NCI-H2081 (cell line): ENCODE measurements around the gene LINC01488.

Experiments used
- DNase-seq, 2 experiments: peaks; one replicate each; lab custom pipeline; 2025; lab: John Stamatoyannopoulos, UW

The LINC01488 gene

GRCh38 chr11:69510471-69511357 is 29.3 kb downstream of the LINC01488 start:
- no peak for DNase-seq

- DNase-seq, result no peak
These were observed 30.0 kb downstream of the LINC01488 start for GRCh38 chr11:69511358-69512055.

- no peak for DNase-seq
These were observed 30.7 kb downstream of the LINC01488 start for GRCh38 chr11:69512136-69512535.

GRCh38 chr11:69512790-69513189 is 31.3 kb downstream of the LINC01488 start:
- DNase-seq, result no peak

GRCh38 chr11:69513196-69513595 is 31.7 kb downstream of the LINC01488 start:
- DNase-seq, result no peak

GRCh38 chr11:69513663-69514224 is 32.3 kb downstream of the LINC01488 start:
- DNase-seq, result no peak

- no peak for DNase-seq
These were observed 33.3 kb downstream of the LINC01488 start for GRCh38 chr11:69514771-69515170.

GRCh38 chr11:69515271-69516245 is 34.1 kb downstream of the LINC01488 start:
- DNase-seq, result no peak

- no peak for DNase-seq
These were observed 35.1 kb downstream of the LINC01488 start for GRCh38 chr11:69516526-69516925.

GRCh38 chr11:69518081-69518950 is 36.9 kb downstream of the LINC01488 start:
- no peak for DNase-seq

GRCh38 chr11:69520186-69520916 is 38.9 kb downstream of the LINC01488 start:
- no peak for DNase-seq

- no peak for DNase-seq
These were observed 40.0 kb downstream of the LINC01488 start for GRCh38 chr11:69521457-69521856.

GRCh38 chr11:69523453-69523852 is 42.0 kb downstream of the LINC01488 start:
- no peak for DNase-seq

- DNase-seq, result no peak
These were observed 42.9 kb downstream of the LINC01488 start for GRCh38 chr11:69524291-69524882.

GRCh38 chr11:69524991-69525411 is 43.5 kb downstream of the LINC01488 start:
- DNase-seq, result no peak

GRCh38 chr11:69525516-69526452 is 44.3 kb downstream of the LINC01488 start:
- DNase-seq, result no peak

GRCh38 chr11:69526453-69526810 is 45.0 kb downstream of the LINC01488 start:
- no peak for DNase-seq

- no peak for DNase-seq
These were observed 47.5 kb downstream of the LINC01488 start for GRCh38 chr11:69529001-69529400.
